ENCODE data around the gene NDP. TPM values are rescaled to one million over a fixed set of nuclear protein-coding genes. Genes with fewer than 3 reads are reported as not detected.

The NDP gene
- total and polyA plus RNA-seq, 9 donors: 4.9 to 82.7 (median 19.9) TPM

GRCh38 chrX:43956034-43956433 is 17.2 kb downstream of the NDP start:
- H3K9me3 ChIP-seq: no peaks in the 10 kb centered on the region
- no peak for TF ChIP-seq POLR2A (IDR thresholded peaks at IDR 0.05)
- TF ChIP-seq, protein P1, sequence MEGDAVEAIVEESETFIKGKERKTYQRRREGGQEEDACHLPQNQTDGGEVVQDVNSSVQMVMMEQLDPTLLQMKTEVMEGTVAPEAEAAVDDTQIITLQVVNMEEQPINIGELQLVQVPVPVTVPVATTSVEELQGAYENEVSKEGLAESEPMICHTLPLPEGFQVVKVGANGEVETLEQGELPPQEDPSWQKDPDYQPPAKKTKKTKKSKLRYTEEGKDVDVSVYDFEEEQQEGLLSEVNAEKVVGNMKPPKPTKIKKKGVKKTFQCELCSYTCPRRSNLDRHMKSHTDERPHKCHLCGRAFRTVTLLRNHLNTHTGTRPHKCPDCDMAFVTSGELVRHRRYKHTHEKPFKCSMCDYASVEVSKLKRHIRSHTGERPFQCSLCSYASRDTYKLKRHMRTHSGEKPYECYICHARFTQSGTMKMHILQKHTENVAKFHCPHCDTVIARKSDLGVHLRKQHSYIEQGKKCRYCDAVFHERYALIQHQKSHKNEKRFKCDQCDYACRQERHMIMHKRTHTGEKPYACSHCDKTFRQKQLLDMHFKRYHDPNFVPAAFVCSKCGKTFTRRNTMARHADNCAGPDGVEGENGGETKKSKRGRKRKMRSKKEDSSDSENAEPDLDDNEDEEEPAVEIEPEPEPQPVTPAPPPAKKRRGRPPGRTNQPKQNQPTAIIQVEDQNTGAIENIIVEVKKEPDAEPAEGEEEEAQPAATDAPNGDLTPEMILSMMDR (IDR thresholded peaks at IDR 0.05): no peak
- TF ChIP-seq EP300 (IDR thresholded peaks at IDR 0.05): no peak

DNA sequence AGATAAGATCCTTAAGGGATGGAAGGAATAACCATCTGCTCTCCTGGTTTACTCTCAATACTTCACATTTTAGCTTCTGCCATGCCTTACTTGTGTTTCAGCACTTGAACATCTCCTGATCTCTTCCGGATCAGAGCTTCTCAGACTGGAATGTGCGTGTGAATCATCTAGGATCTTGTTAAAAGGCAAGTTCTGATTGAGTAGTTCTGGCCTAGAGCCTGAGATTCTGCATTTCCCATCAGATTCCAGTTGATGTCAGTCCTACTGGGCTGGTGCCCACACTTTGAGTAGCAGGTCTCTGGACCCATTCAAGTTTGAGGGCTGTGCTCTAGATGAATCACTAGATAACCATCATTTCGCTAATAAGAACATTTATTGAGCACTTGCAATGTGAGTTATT is 20.0 kb downstream of the NDP start:
- TF ChIP-seq POLR2A (IDR thresholded peaks at IDR 0.05) (no peak), EP300 (IDR thresholded peaks at IDR 0.05) (no peak)
- TF ChIP-seq, protein P1 (IDR thresholded peaks at IDR 0.05): no peak
- Histone ChIP-seq H3K27me3 (no peaks in the 10 kb centered on the region), H3K27ac (no peak overlapping the region), H3K36me3 (no peaks in the 10 kb centered on the region), H3K4me3 (no peak overlapping the region), H3K9me3 (no peaks in the 10 kb centered on the region), H3K4me1 (ENCODE audit: insufficient read depth) (peaks cover 4% of the 10 kb centered on the region)
- no peak for DNase-seq
- WGBS, 3 donors: 74 to 83% (median 78%) methylated on average over 3 of the region's 3 CpGs
- intact Hi-C loops (cut with DNase I): loop anchor here in 2 of 4 donors (10.0 kb wide), 2 partner anchors 292 to 592 kb away; partner anchors contain the start of gene FUNDC1 (in 1 of the 2)

More at GRCh38 chrX:43956034-43956433, 17.2 kb downstream of the NDP start:
- intact Hi-C loops (cut with DNase I): loop anchor here in 3 of 4 donors (5.0 to 10.0 kb wide), 3 partner anchors 286 to 589 kb away; partner anchors contain the start of gene FUNDC1 (in 1 of the 3)
- H3K4me3 ChIP-seq: no peak overlapping the region
- H3K36me3 ChIP-seq: no peaks in the 10 kb centered on the region
- H3K27me3 ChIP-seq: no peaks in the 10 kb centered on the region
- DNase-seq: no peak
- H3K4me1 ChIP-seq (ENCODE audit: insufficient read depth): peaks cover 12% of the 10 kb centered on the region
- peak overlapping the region in 1 of 2 donors; percentile 15 for H3K27ac ChIP-seq

- TF ChIP-seq POLR2A (IDR thresholded peaks at IDR 0.05): no peak
- TF ChIP-seq, protein P1 (IDR thresholded peaks at IDR 0.05): peak in 1 of 3 donors; percentile 17
- no peak overlapping the region for H3K27ac ChIP-seq
- H3K36me3 ChIP-seq: no peaks in the 10 kb centered on the region
- intact Hi-C loops (cut with DNase I): loop anchor here in 2 of 4 donors (10.0 kb wide), 2 partner anchors 295 to 595 kb away; partner anchors contain the start of gene FUNDC1 (in 1 of the 2)
- no peaks in the 10 kb centered on the region for H3K27me3 ChIP-seq
- H3K4me1 ChIP-seq (ENCODE audit: insufficient read depth): peaks cover 1% of the 10 kb centered on the region
- DNase-seq: peak in 1 of 5 donors; percentile 28
- H3K9me3 ChIP-seq: no peaks in the 10 kb centered on the region
- 27 to 34% (median 30%) methylated on average over 15 of the region's 15 CpGs for WGBS, 3 donors
- no peak overlapping the region for H3K4me3 ChIP-seq
Observed at GRCh38 chrX:43949669-43950068, 23.5 kb downstream of the NDP start.

DNA sequence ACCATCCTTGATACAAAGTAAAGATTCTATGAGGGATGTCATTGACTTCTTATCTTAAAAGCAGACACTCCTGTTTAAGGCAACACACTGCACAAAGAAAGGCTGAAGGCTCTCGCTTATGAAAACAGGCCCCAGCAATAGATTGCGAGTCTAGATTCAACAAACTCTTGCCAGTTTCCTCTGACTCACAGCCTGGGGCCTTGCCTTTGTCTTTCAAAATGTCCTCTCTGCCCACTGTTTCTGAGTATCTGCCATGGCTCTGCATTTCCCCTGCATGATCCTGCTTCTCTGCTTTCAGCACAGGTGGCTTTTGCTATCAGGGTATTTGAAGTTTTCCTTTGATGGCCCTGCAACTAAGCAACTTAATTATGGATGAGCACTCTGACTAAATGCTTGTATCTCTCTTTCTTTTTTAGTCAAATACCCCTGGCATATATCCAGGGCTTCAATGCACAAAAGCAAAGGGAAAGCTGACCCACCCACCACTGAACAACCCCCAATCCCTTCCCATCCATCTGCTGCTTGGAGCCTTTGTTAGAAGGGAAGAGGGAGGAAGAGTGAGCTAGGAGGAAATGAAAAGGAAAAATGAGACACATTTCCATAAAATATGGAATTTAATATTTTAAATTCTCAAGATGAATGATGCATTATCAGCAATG is 32.2 kb downstream of the NDP start:
- no peak for DNase-seq
- WGBS, 3 donors: 47 to 55% (median 52%) methylated on average over 2 of the region's 2 CpGs
- intact Hi-C loops (cut with DNase I): no loop called here
- no peaks in the 10 kb centered on the region for H3K36me3 ChIP-seq
- no peaks in the 10 kb centered on the region for H3K27me3 ChIP-seq
- no peaks in the 10 kb centered on the region for H3K4me1 ChIP-seq (ENCODE audit: insufficient read depth)
- TF ChIP-seq, protein P1 (IDR thresholded peaks at IDR 0.05): no peak
- TF ChIP-seq EP300 (IDR thresholded peaks at IDR 0.05) (no peak), POLR2A (IDR thresholded peaks at IDR 0.05) (no peak)
- H3K9me3 ChIP-seq: no peaks in the 10 kb centered on the region
- H3K27ac ChIP-seq: no peak overlapping the region
- no peak overlapping the region for H3K4me3 ChIP-seq

Measured in ovary (tissue), 9 donors.